ENCODE measurements around the gene C2orf42.
"Not testable (repeated sequence)": the region's sequence is repeated elsewhere in the genome, so short reads cannot be mapped to it uniquely, and the experiment has no call there.

DNA sequence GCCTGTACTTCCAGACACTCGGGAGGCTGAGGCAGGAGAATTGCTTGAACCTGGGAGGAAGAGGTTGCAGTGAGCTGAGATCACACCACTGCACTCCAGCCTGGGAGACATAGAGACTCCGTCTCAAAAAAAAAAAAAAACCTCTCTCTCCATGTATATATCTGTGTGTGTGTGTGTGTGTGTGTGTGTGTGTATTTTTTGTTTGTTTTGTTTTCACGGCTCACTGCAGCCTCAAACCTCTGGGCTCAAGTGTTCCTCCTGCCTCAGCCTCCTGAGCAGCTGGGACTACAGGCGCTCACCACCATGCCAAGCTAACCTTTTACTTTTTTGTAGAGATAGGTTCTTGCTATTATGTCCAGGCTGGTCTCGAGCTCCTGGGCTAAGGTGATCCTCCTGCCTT is 80.4 kb downstream of the C2orf42 start:
- TF ChIP-seq, protein P1, sequence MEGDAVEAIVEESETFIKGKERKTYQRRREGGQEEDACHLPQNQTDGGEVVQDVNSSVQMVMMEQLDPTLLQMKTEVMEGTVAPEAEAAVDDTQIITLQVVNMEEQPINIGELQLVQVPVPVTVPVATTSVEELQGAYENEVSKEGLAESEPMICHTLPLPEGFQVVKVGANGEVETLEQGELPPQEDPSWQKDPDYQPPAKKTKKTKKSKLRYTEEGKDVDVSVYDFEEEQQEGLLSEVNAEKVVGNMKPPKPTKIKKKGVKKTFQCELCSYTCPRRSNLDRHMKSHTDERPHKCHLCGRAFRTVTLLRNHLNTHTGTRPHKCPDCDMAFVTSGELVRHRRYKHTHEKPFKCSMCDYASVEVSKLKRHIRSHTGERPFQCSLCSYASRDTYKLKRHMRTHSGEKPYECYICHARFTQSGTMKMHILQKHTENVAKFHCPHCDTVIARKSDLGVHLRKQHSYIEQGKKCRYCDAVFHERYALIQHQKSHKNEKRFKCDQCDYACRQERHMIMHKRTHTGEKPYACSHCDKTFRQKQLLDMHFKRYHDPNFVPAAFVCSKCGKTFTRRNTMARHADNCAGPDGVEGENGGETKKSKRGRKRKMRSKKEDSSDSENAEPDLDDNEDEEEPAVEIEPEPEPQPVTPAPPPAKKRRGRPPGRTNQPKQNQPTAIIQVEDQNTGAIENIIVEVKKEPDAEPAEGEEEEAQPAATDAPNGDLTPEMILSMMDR (IDR thresholded peaks at IDR 0.05; ENCODE audit: borderline replicate concordance, extremely low read depth, low read length, poor library complexity, severe bottlenecking) = not testable (repeated sequence)
- not testable (repeated sequence) for TF ChIP-seq EZH2 (IDR thresholded peaks at IDR 0.05; ENCODE audit: borderline replicate concordance, low read depth, low read length, severe bottlenecking)

All from DND-41 (cell line).